ENCODE measurements around the gene CNTN2. TPM values are rescaled to one million over a fixed set of nuclear protein-coding genes. Genes with fewer than 3 reads are reported as not detected.

The CNTN2 gene
- total RNA-seq, 1 donor from 2014 or later, result not detected

DNA sequence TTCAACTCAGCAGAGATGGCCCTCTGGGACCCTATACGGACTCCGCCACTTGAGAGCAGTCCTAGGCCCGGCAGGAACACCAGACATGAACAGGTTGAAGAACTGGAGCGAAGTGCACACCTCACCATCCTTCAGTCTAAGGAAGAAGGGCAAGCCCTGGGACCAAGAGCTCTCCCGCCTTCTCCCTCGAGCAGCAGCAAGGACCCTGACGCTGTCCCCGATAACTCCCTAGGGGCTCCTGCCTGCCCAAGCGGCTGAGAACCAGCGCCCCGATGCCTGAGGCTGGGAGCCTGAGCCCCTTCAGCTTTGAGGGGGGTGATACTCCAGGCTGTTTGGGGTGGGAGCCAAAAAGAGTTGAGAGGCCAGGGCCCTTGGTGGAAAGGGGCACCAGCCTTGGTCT lies 31.1 kb downstream of the CNTN2 start:
- Mint-ChIP-seq H3K27me3 (ENCODE audit: low read depth) (no peaks in the 10 kb centered on the region), H3K9me3 (ENCODE audit: low read depth) (no peaks in the 10 kb centered on the region), H3K36me3 (ENCODE audit: low read depth) (no peaks in the 10 kb centered on the region), H3K27ac (ENCODE audit: unreplicated experiment) (no peak overlapping the region), H3K4me1 (ENCODE audit: low read depth) (no peaks in the 10 kb centered on the region), H3K4me3 (ENCODE audit: unreplicated experiment) (no peak overlapping the region)
- no peak for TF ChIP-seq CTCF (IDR thresholded peaks at IDR 0.05)
- DNase-seq (ENCODE audit: low spot score), result no peak

DNA sequence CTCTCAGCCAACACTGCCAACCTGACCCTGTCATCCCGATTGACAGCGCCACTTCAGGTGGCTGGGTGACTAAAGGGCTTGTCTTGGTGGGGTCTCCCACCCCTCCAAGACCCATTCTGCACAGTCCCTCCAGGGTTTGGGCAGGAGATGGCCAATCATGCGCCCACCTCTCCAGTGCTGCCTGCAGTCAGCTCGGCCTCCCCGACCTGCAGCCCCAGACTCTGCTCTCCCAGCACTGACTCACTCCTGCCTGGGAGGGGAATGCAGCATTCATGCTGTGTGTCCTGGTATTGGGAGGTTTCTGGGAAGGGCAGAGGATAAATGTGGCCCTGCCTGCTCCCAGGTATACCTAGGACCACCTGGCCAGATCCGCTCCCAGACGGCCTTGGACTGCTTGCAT lies 31.5 kb downstream of the CNTN2 start:
- H3K9me3 Mint-ChIP-seq (ENCODE audit: low read depth), result no peaks in the 10 kb centered on the region
- H3K27ac Mint-ChIP-seq (ENCODE audit: unreplicated experiment), result no peak overlapping the region
- TF ChIP-seq CTCF (IDR thresholded peaks at IDR 0.05), result no peak
- H3K27me3 Mint-ChIP-seq (ENCODE audit: low read depth), result no peaks in the 10 kb centered on the region
- DNase-seq (ENCODE audit: low spot score), result no peak
- no peaks in the 10 kb centered on the region for H3K36me3 Mint-ChIP-seq (ENCODE audit: low read depth)
- H3K4me3 Mint-ChIP-seq (ENCODE audit: unreplicated experiment), result no peak overlapping the region
- no peaks in the 10 kb centered on the region for H3K4me1 Mint-ChIP-seq (ENCODE audit: low read depth)

GRCh38 chr1:205075642-205076155 lies 32.7 kb downstream of the CNTN2 start:
- Mint-ChIP-seq H3K27ac (ENCODE audit: unreplicated experiment) (no peak overlapping the region), H3K27me3 (ENCODE audit: low read depth) (no peaks in the 10 kb centered on the region)
- DNase-seq (ENCODE audit: low spot score), result no peak

DNA sequence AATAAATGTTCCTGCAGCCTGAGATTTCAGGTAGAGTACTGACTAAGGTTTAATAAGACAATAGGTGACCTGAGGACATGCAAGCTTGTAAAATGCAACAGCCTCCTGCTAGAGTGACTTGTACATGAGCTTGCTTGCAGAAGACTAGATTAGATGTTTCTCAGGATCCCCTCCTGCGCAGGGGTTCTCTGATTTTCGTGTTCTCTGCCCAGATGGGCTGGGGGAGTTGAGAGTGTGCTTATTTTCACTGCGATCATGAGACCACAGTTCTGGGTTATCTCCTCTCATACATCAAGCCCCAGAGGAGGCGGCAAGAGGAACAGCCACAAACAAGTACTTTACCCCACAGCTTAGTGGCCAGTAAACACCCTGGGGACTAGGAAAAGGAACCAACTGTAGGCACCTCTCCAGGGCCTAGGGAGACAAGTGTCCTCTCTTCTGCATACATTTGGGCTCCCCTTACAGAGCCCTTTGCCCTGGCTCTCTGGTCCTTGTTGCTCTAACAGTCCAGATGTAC lies 33.3 kb downstream of the CNTN2 start:
- Mint-ChIP-seq H3K27ac (ENCODE audit: unreplicated experiment) (no peak overlapping the region), H3K36me3 (ENCODE audit: low read depth) (no peaks in the 10 kb centered on the region), H3K4me1 (ENCODE audit: low read depth) (no peaks in the 10 kb centered on the region), H3K9me3 (ENCODE audit: low read depth) (no peaks in the 10 kb centered on the region), H3K4me3 (ENCODE audit: unreplicated experiment) (no peak overlapping the region), H3K27me3 (ENCODE audit: low read depth) (no peaks in the 10 kb centered on the region)
- no peak for TF ChIP-seq CTCF (IDR thresholded peaks at IDR 0.05)
- DNase-seq (ENCODE audit: low spot score), result no peak

More at GRCh38 chr1:205075642-205076155, 32.7 kb downstream of the CNTN2 start:
- no peak for TF ChIP-seq CTCF (IDR thresholded peaks at IDR 0.05)
- Mint-ChIP-seq H3K4me1 (ENCODE audit: low read depth) (no peaks in the 10 kb centered on the region), H3K9me3 (ENCODE audit: low read depth) (no peaks in the 10 kb centered on the region), H3K36me3 (ENCODE audit: low read depth) (no peaks in the 10 kb centered on the region), H3K4me3 (ENCODE audit: unreplicated experiment) (no peak overlapping the region)

- no peak overlapping the region for H3K27ac Mint-ChIP-seq (ENCODE audit: unreplicated experiment)
- H3K9me3 Mint-ChIP-seq (ENCODE audit: low read depth), result no peaks in the 10 kb centered on the region
- no peaks in the 10 kb centered on the region for H3K27me3 Mint-ChIP-seq (ENCODE audit: low read depth)
- no peaks in the 10 kb centered on the region for H3K4me1 Mint-ChIP-seq (ENCODE audit: low read depth)
- DNase-seq (ENCODE audit: low spot score), result no peak
- no peak for TF ChIP-seq CTCF (IDR thresholded peaks at IDR 0.05)
- no peak overlapping the region for H3K4me3 Mint-ChIP-seq (ENCODE audit: unreplicated experiment)
- H3K36me3 Mint-ChIP-seq (ENCODE audit: low read depth), result no peaks in the 10 kb centered on the region
These were observed 34.3 kb downstream of the CNTN2 start for GRCh38 chr1:205077158-205077933.

All from chondrocyte (in vitro differentiated cells).